CD4-positive, CD25-positive, alpha-beta regulatory T cell (primary cell): ENCODE data around the gene CPA5. TPM values are rescaled to one million over a fixed set of nuclear protein-coding genes. Genes with fewer than 3 reads are reported as not detected.

Experiments used
- ATAC-seq, 2 donors: fragments of 150-1000 bp; cut with Tn5 transposase; one replicate each; pipeline ENCODE4 v1.10.0; 2021; ENCODE audit warnings: low read depth in 2 of 2, moderate number of reproducible peaks in 2 of 2, moderate library complexity in 1 of 2
- DNase-seq, 3 donors: peaks; one replicate each; pipeline versions ENCODE4 v3.0.0 to v3.0.0-alpha.2; 2012 to 2022; ENCODE audit warnings: mixed read lengths in 1 of 3
- H3K27ac ChIP-seq: one replicate; pipeline ENCODE4 v1.7.0; 2013; ENCODE audit warnings: mild to moderate bottlenecking, low read length; ENCODE audit not compliant: insufficient read depth, poor library complexity, severe bottlenecking
- H3K27me3 ChIP-seq: one replicate; pipeline ENCODE4 v1.7.0; 2013; ENCODE audit warnings: low read length; ENCODE audit not compliant: control insufficient read depth, insufficient read depth
- H3K36me3 ChIP-seq: one replicate; pipeline ENCODE4 v1.7.0; 2013; ENCODE audit warnings: mild to moderate bottlenecking, low read length, moderate library complexity; ENCODE audit not compliant: control insufficient read depth, insufficient read depth
- H3K4me1 ChIP-seq: 2 replicates; pipeline ENCODE4 v1.7.0; 2013; ENCODE audit warnings: mild to moderate bottlenecking, low read length; ENCODE audit not compliant: insufficient read depth, control insufficient read depth, poor library complexity, severe bottlenecking
- H3K4me3 ChIP-seq: one replicate; pipeline ENCODE4 v1.7.0; 2013; ENCODE audit warnings: low read depth, mild to moderate bottlenecking, low read length, moderate library complexity
- H3K9me3 ChIP-seq, 2 experiments: 1 replicate in 1 of 2; 2 replicates in 1 of 2; pipeline ENCODE4 v1.7.0; 2013; ENCODE audit warnings: low read length in 2 of 2, mild to moderate bottlenecking in 1 of 2, moderate library complexity in 1 of 2; ENCODE audit not compliant: control insufficient read depth in 2 of 2
- H3K27ac Mint-ChIP-seq, 3 donors: one replicate each; pipeline ENCODE4 v1.8.0; 2020 to 2022; ENCODE audit warnings: mild to moderate bottlenecking in 3 of 3, mixed read lengths in 3 of 3, moderate library complexity in 2 of 3
- H3K27me3 Mint-ChIP-seq: one replicate; pipeline ENCODE4 v1.8.0; 2022; ENCODE audit warnings: mild to moderate bottlenecking, mixed read lengths
- H3K36me3 Mint-ChIP-seq: one replicate; pipeline ENCODE4 v1.8.0; 2020; ENCODE audit warnings: mixed read lengths
- H3K4me1 Mint-ChIP-seq, 4 donors: one replicate each; pipeline ENCODE4 v1.8.0; 2020 to 2022; ENCODE audit warnings: mixed read lengths in 4 of 4, mild to moderate bottlenecking in 1 of 4
- H3K4me3 Mint-ChIP-seq, 4 donors: one replicate each; pipeline ENCODE4 v1.8.0; 2020 to 2022; ENCODE audit warnings: mild to moderate bottlenecking in 4 of 4, mixed read lengths in 4 of 4, moderate library complexity in 3 of 4
- H3K9me3 Mint-ChIP-seq, 7 donors: one replicate each; pipeline ENCODE4 v1.8.0; 2020 to 2022; ENCODE audit warnings: mixed read lengths in 7 of 7, mild to moderate bottlenecking in 3 of 7, moderate library complexity in 2 of 7
- polyA plus RNA-seq, 4 donors: library from polyadenylated mRNA; unstranded; fragments of 300-500 nt; fragmentation: Illumina TruSeq; gene quantifications; one replicate each; pipeline ENCODE4 v1.2.3, GENCODE V29; 2021
- total RNA-seq: library from RNA; stranded (reverse); gene quantifications from one replicate; pipeline ENCODE4 v1.2.3, GENCODE V29; 2022

The CPA5 gene
- total and polyA plus RNA-seq, 5 donors from 2014 or later: 4.3 to 86.2 (median 59.1) TPM

- Histone ChIP-seq H3K9me3 (no peaks in the 10 kb centered on the region), H3K4me1 (no peaks in the 10 kb centered on the region), H3K4me3 (no peak overlapping the region), H3K27ac (no peak overlapping the region), H3K36me3 (no peaks in the 10 kb centered on the region), H3K27me3 (no peaks in the 10 kb centered on the region)
- Mint-ChIP-seq H3K27me3 (no peaks in the 10 kb centered on the region), H3K4me3 (no peak overlapping the region), H3K4me1 (peaks cover 7 to 20% (median 16%) of the 10 kb centered on the region in 4 donors), H3K36me3 (peaks cover 11% of the 10 kb centered on the region), H3K27ac (peak overlapping the region in 1 of 3 donors; percentile 7), H3K9me3 (no peaks in the 10 kb centered on the region)
- DNase-seq: no peak
- no peak for ATAC-seq
Measured at GRCh38 chr7:130410868-130411541, 66.4 kb downstream of the CPA5 start.

- ATAC-seq: no peak
- no peak overlapping the region for H3K27ac ChIP-seq
- no peaks in the 10 kb centered on the region for H3K9me3 Mint-ChIP-seq
Measured at GRCh38 chr7:130413201-130413600, 68.6 kb downstream of the CPA5 start.

GRCh38 chr7:130415006-130415405, 70.4 kb downstream of the CPA5 start:
- Histone ChIP-seq H3K9me3 (no peaks in the 10 kb centered on the region), H3K36me3 (no peaks in the 10 kb centered on the region), H3K27ac (no peak overlapping the region), H3K27me3 (no peaks in the 10 kb centered on the region), H3K4me3 (no peak overlapping the region), H3K4me1 (no peaks in the 10 kb centered on the region)
- Mint-ChIP-seq H3K9me3 (no peaks in the 10 kb centered on the region), H3K4me3 (peak overlapping the region in 1 of 4 donors; percentile 14), H3K27ac (peak overlapping the region in 1 of 3 donors; percentile 56), H3K4me1 (peaks cover 15 to 50% (median 37%) of the 10 kb centered on the region in 4 donors), H3K36me3 (peaks cover 15% of the 10 kb centered on the region), H3K27me3 (peaks cover 4% of the 10 kb centered on the region)
- DNase-seq (peak in 1 of 3 donors; percentile 19), ATAC-seq (no peak)

More at GRCh38 chr7:130413201-130413600, 68.6 kb downstream of the CPA5 start:
- H3K27me3 Mint-ChIP-seq: peaks cover 4% of the 10 kb centered on the region
- Histone ChIP-seq H3K4me1 (no peaks in the 10 kb centered on the region), H3K27me3 (no peaks in the 10 kb centered on the region), H3K4me3 (no peak overlapping the region), H3K36me3 (no peaks in the 10 kb centered on the region), H3K9me3 (no peaks in the 10 kb centered on the region)
- peaks cover 11% of the 10 kb centered on the region for H3K36me3 Mint-ChIP-seq
- H3K4me3 Mint-ChIP-seq: no peak overlapping the region
- no peak for DNase-seq
- H3K27ac Mint-ChIP-seq: no peak overlapping the region
- peaks cover 15 to 39% (median 32%) of the 10 kb centered on the region in 4 donors for H3K4me1 Mint-ChIP-seq

GRCh38 chr7:130417213-130417612, 72.6 kb downstream of the CPA5 start:
- no peak overlapping the region for H3K27ac ChIP-seq

GRCh38 chr7:130418306-130418705, 73.7 kb downstream of the CPA5 start:
- Mint-ChIP-seq H3K36me3 (peaks cover 4% of the 10 kb centered on the region), H3K4me3 (no peak overlapping the region)

More at GRCh38 chr7:130417213-130417612, 72.6 kb downstream of the CPA5 start:
- Histone ChIP-seq H3K9me3 (no peaks in the 10 kb centered on the region), H3K27me3 (no peaks in the 10 kb centered on the region), H3K4me3 (peak overlapping the region; percentile 13), H3K36me3 (no peaks in the 10 kb centered on the region), H3K4me1 (peaks cover 4% of the 10 kb centered on the region)
- peak in 1 of 2 donors; percentile 38 for ATAC-seq
- peak overlapping the region; percentile 25 to 56 (median 42) for H3K4me3 Mint-ChIP-seq
- H3K9me3 Mint-ChIP-seq: no peaks in the 10 kb centered on the region
- H3K36me3 Mint-ChIP-seq: peaks cover 6% of the 10 kb centered on the region
- peaks cover 4% of the 10 kb centered on the region for H3K27me3 Mint-ChIP-seq
- DNase-seq: peak in 1 of 3 donors; percentile 28
- peaks cover 21 to 61% (median 36%) of the 10 kb centered on the region in 4 donors for H3K4me1 Mint-ChIP-seq
- H3K27ac Mint-ChIP-seq: peak overlapping the region; percentile 20 to 89 (median 83)

More at GRCh38 chr7:130418306-130418705, 73.7 kb downstream of the CPA5 start:
- H3K4me1 Mint-ChIP-seq: peaks cover 21 to 60% (median 36%) of the 10 kb centered on the region in 4 donors
- DNase-seq: no peak
- H3K4me3 ChIP-seq: no peak overlapping the region
- ATAC-seq: no peak
- H3K4me1 ChIP-seq: peaks cover 4% of the 10 kb centered on the region
- H3K27ac Mint-ChIP-seq: peak overlapping the region in 1 of 3 donors; percentile 83
- H3K27me3 ChIP-seq: no peaks in the 10 kb centered on the region
- peaks cover 4% of the 10 kb centered on the region for H3K27me3 Mint-ChIP-seq
- no peaks in the 10 kb centered on the region for H3K9me3 Mint-ChIP-seq
- no peaks in the 10 kb centered on the region for H3K36me3 ChIP-seq
- H3K9me3 ChIP-seq: no peaks in the 10 kb centered on the region
- H3K27ac ChIP-seq: no peak overlapping the region

Other genes with a start within 250 kb of the CPA5 start
- gene TMEM209, start 139.4 kb upstream of the CPA5 start, total RNA-seq: 27.5 TPM
- gene TMEM209, start 139.4 kb upstream of the CPA5 start, polyA plus RNA-seq: 10 to 100 TPM; 41.3 to 57.9 (median 47.3) TPM
- gene SSMEM1, start 137.0 kb upstream of the CPA5 start, total RNA-seq: not detected
- gene SSMEM1, start 137.0 kb upstream of the CPA5 start, polyA plus RNA-seq: not detected
- gene CPA2, start 78.0 kb upstream of the CPA5 start, total RNA-seq: not detected
- gene CPA2, start 78.0 kb upstream of the CPA5 start, polyA plus RNA-seq: not detected
- not detected for gene CPA4, start 51.7 kb upstream of the CPA5 start, total RNA-seq
- not detected for gene CPA4, start 51.7 kb upstream of the CPA5 start, polyA plus RNA-seq
- not detected for gene CPA1, start 35.7 kb downstream of the CPA5 start, total RNA-seq
- gene CPA1, start 35.7 kb downstream of the CPA5 start, polyA plus RNA-seq: under 1 TPM in 1 of 4 donors, not detected in 3; 0.25 TPM
- 4.1 TPM for gene CEP41, start 96.2 kb downstream of the CPA5 start, total RNA-seq
- 10 to 100 TPM; 12.7 to 22.0 (median 14.5) TPM for gene CEP41, start 96.2 kb downstream of the CPA5 start, polyA plus RNA-seq
- gene MEST, start 147.3 kb downstream of the CPA5 start, total RNA-seq: 3.8 TPM
- 1 to 10 TPM; 1.8 to 3.1 (median 2.2) TPM for gene MEST, start 147.3 kb downstream of the CPA5 start, polyA plus RNA-seq